Chondrocyte (in vitro differentiated cells): ENCODE data around the gene CAB39. TPM values are rescaled to one million over a fixed set of nuclear protein-coding genes. Genes with fewer than 3 reads are reported as not detected.

Experiments
- DNase-seq: peaks from one replicate; pipeline ENCODE4 v3.0.0; 2021; ENCODE audit warnings: mixed read lengths, low spot score
- H3K27ac Mint-ChIP-seq: one replicate; pipeline ENCODE4 v1.8.0; 2021; ENCODE audit warnings: mild to moderate bottlenecking, moderate library complexity, mixed read lengths; ENCODE audit not compliant: unreplicated experiment
- H3K27me3 Mint-ChIP-seq: 2 replicates; pipeline ENCODE4 v1.8.0; 2021; ENCODE audit warnings: low read depth, mixed read lengths
- H3K36me3 Mint-ChIP-seq: 2 replicates; pipeline ENCODE4 v1.8.0; 2021; ENCODE audit warnings: low read depth, mixed read lengths
- H3K4me1 Mint-ChIP-seq: 2 replicates; pipeline ENCODE4 v1.8.0; 2021; ENCODE audit warnings: low read depth, mild to moderate bottlenecking, mixed read lengths
- H3K4me3 Mint-ChIP-seq: one replicate; pipeline ENCODE4 v1.8.0; 2021; ENCODE audit warnings: mild to moderate bottlenecking, moderate library complexity, mixed read lengths; ENCODE audit not compliant: unreplicated experiment
- H3K9me3 Mint-ChIP-seq: 2 replicates; pipeline ENCODE4 v1.8.0; 2021; ENCODE audit warnings: low read depth, mixed read lengths
- total RNA-seq: library from RNA; stranded (reverse); gene quantifications from 3 replicates; pipeline ENCODE4 v1.2.1, GENCODE V29; 2021
- TF ChIP-seq, protein P1 (sequence below): fragments of 200-600 bp; sonication (generic); IDR thresholded peaks from 2 replicates; pipeline ENCODE4 v1.5.0; 2021; ENCODE audit warnings: antibody characterized with exemption, mild to moderate bottlenecking, moderate library complexity

Gene CAB39
- total RNA-seq, 1 donor from 2014 or later = 33.4 TPM

GRCh38 chr2:230691005-230691647, 21.5 kb upstream of the CAB39 start:
- Mint-ChIP-seq H3K27me3 (no peaks in the 10 kb centered on the region), H3K9me3 (no peaks in the 10 kb centered on the region), H3K36me3 (no peaks in the 10 kb centered on the region), H3K4me3 (no peak overlapping the region), H3K27ac (no peak overlapping the region), H3K4me1 (peaks cover 11% of the 10 kb centered on the region)
- TF ChIP-seq, protein P1, sequence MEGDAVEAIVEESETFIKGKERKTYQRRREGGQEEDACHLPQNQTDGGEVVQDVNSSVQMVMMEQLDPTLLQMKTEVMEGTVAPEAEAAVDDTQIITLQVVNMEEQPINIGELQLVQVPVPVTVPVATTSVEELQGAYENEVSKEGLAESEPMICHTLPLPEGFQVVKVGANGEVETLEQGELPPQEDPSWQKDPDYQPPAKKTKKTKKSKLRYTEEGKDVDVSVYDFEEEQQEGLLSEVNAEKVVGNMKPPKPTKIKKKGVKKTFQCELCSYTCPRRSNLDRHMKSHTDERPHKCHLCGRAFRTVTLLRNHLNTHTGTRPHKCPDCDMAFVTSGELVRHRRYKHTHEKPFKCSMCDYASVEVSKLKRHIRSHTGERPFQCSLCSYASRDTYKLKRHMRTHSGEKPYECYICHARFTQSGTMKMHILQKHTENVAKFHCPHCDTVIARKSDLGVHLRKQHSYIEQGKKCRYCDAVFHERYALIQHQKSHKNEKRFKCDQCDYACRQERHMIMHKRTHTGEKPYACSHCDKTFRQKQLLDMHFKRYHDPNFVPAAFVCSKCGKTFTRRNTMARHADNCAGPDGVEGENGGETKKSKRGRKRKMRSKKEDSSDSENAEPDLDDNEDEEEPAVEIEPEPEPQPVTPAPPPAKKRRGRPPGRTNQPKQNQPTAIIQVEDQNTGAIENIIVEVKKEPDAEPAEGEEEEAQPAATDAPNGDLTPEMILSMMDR = no peak
- no peak for DNase-seq

GRCh38 chr2:230692760-230693159, 19.9 kb upstream of the CAB39 start:
- Mint-ChIP-seq H3K36me3 (no peaks in the 10 kb centered on the region), H3K27me3 (no peaks in the 10 kb centered on the region), H3K9me3 (no peaks in the 10 kb centered on the region), H3K27ac (no peak overlapping the region), H3K4me1 (peaks cover 6% of the 10 kb centered on the region), H3K4me3 (no peak overlapping the region)
- TF ChIP-seq, protein P1 = no peak
- DNase-seq = no peak

DNA sequence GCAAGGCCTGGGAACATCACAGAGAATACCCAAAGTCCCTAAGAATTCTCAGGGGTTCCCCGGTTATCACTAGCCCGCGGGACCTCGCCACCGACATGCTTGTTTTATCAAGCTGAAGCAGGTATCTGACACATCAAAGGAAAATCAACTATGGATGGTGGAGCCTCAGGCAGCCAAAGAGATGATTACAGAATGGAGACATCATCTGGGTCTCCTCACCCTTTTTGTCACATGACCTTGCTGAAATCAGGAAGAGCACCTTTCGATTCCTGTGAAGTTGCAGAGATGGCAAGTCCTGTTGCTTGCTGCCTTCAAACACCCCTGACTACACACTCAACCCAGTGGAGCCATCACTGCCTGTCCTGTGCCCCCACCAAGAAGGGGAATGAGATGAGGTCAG, 19.2 kb upstream of the CAB39 start:
- Mint-ChIP-seq H3K27me3 (no peaks in the 10 kb centered on the region), H3K4me3 (no peak overlapping the region), H3K4me1 (peaks cover 5% of the 10 kb centered on the region), H3K36me3 (no peaks in the 10 kb centered on the region), H3K9me3 (no peaks in the 10 kb centered on the region), H3K27ac (no peak overlapping the region)
- no peak for DNase-seq
- TF ChIP-seq, protein P1 = no peak

DNA sequence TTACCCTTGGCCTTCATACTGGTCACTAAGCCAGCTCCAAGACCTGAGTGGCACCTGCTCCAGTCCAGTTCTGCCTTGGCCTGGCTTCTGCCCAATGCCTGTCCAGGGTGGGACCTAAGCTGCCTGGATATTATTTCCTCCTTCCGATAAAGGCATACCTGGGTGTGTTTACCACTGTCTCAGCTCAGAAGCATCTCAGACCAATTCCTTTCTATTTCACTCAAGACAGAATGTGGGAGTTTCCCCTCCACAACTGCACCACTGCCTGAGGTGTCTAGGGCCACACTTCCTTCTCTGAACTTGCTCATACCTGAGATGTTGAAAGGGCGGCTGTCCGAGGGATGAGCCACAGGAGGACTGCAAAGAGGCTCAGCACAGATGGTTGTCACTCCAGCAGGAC, 18.4 kb upstream of the CAB39 start:
- TF ChIP-seq, protein P1 = no peak
- no peak for DNase-seq
- H3K27me3 Mint-ChIP-seq = no peaks in the 10 kb centered on the region
- H3K9me3 Mint-ChIP-seq = no peaks in the 10 kb centered on the region
- H3K4me3 Mint-ChIP-seq = no peak overlapping the region
- peaks cover 5% of the 10 kb centered on the region for H3K4me1 Mint-ChIP-seq
- H3K36me3 Mint-ChIP-seq = no peaks in the 10 kb centered on the region
- no peak overlapping the region for H3K27ac Mint-ChIP-seq

GRCh38 chr2:230695551-230695950, 17.1 kb upstream of the CAB39 start:
- H3K4me3 Mint-ChIP-seq = no peak overlapping the region
- no peaks in the 10 kb centered on the region for H3K36me3 Mint-ChIP-seq
- no peak for DNase-seq
- no peak overlapping the region for H3K27ac Mint-ChIP-seq
- H3K4me1 Mint-ChIP-seq = peaks cover 5% of the 10 kb centered on the region
- TF ChIP-seq, protein P1 = no peak
- peaks cover 4% of the 10 kb centered on the region for H3K27me3 Mint-ChIP-seq
- no peaks in the 10 kb centered on the region for H3K9me3 Mint-ChIP-seq
